Measurements from ENCODE around the gene CTXN3. TPM values are rescaled to one million over a fixed set of nuclear protein-coding genes. Genes with fewer than 3 reads are reported as not detected.

The CTXN3 gene
- total RNA-seq, 1 donor from 2014 or later = not detected

GRCh38 chr5:127697894-127698600 lies 49.2 kb downstream of the CTXN3 start:
- no peak for DNase-seq (ENCODE audit: low read depth in 2 of 2)

DNA sequence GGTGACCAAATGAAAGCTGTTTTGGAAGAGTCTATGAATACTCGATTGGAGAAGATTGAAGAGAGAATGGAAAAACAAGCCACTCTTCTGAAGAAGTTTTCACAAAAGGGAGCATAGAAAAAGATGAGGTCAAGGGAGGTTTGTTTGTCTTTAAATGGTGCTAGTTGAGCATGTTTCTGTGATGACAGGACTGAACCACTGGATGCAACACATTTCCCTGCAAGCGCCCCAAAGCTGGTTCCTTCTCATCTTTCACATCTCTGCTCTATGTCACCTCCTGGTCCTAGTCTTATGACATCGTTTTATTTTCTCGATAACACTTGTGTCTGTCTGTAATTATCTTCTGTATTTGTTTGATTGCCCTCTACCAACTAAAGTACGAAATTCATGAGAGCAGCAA lies 50.5 kb downstream of the CTXN3 start:
- DNase-seq (ENCODE audit: low read depth in 2 of 2) = no peak

DNA sequence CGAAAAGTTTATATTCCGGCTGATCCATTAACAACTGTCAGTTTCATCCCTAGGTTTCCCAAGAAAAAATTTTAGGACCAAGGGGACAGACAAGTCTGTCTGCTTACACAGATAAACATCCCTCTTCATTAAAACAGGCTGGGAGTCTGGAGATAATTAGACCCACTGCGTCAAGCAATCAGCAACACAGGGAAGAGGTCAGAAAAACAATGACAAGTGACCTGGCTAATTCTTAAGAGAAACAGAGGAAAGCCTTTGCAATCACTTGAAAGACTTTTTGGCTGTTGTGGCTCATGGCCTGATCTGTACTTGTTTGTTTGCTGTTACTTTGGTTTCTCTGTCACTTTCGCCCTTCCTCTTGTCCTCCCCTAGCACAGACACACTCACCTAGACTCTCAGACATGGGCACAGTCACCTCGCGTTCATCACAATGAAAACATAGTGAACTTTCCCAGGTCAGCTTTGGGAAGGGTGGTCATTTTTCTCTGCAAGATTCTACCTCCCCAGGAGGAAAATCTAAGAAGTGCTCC lies 51.4 kb downstream of the CTXN3 start:
- no peak for DNase-seq (ENCODE audit: low read depth in 2 of 2)

- no peak for DNase-seq (ENCODE audit: low read depth in 2 of 2)
Measured at GRCh38 chr5:127702434-127702833, 53.6 kb downstream of the CTXN3 start.

DNA sequence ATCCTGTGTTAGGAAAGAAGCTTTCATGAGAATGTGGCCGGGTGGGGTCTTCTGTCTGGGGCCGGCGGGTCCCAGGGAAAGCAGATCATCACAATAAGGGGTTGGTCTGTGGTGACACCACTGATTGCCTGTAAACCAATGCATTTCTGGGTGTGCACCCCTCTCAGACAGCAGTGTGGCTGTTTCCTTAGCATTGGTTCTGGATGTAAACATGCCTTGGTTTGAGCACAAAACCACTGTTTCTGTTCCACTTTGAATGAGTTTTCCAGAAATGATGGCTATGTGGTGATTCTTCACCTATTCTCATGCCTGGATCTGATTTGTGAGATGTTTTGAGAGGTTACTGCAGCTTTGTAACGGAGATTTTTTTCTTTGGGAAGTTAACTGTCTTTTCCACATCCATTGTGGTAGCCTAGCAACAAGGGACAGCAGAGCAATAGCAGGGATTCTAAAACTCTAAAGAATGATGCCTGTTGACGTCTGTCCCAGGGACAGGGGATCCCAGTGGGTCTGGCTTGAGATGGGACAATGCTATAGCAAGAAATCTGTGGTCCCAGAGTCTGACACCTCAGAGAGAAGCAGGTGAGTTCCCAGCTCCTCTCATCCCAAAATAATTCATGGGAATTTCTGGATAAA lies 54.2 kb downstream of the CTXN3 start, which contains the start of gene CCDC192:
Gene CCDC192 (plus strand): TSS at position 466 of the 636 bp plus-strand sequence. CDS start 55 bp downstream, at position 521.
- DNase-seq (ENCODE audit: low read depth in 2 of 2) = no peak

DNA sequence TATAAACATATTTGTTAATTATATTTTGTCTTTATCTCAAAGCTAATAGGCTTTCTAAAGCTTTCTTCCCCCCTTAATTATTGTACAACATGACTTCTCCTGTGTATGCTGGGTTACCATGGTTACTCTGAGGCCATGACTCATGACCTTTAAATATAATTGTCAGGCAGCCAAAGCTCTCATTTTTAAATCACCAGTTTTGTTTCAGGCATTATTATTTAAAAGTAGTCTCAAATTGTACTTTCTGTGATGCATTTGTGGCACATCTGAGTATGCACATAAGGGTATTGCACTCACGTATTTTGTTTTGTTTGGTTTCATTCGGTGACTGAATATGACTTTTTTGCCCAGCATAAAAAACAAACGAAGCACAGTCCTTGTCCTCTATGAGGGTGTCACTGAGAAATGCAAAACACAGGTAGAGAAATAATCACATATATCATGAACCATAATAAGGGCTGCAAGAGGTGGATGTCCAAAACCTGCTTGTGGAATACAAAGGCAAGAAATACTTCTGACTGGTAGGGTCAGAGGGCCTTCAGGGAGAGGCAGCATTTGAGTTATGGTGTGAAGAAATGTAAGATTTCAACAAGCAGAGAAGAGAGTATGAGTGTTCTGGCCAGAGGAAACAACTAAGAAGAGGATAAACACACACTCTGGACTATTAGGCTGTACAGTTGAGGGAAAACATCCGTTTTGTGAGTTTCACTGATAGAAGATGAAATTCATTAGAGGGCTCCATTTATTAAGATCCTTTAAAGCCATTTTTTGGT lies 56.4 kb downstream of the CTXN3 start:
- peak; percentile 38 to 59 for DNase-seq (ENCODE audit: low read depth in 2 of 2)

- DNase-seq (ENCODE audit: low read depth in 2 of 2) = no peak
Measured at GRCh38 chr5:127706691-127707090, 57.8 kb downstream of the CTXN3 start.

- DNase-seq (ENCODE audit: low read depth in 2 of 2) = no peak
Measured at GRCh38 chr5:127707209-127707608, 58.3 kb downstream of the CTXN3 start.

Other genes starting within 250 kb of the CTXN3 start
- 24.6 and 28.0 TPM in 2 replicates for gene PRRC1, start 131.4 kb upstream of the CTXN3 start, total RNA-seq
- not detected in 2 replicates for gene CCDC192, start 54.3 kb downstream of the CTXN3 start, total RNA-seq